SK-N-SH treated with all-trans-retinoic acid at 6 μM for 48 hours (cell line): ENCODE results near the gene SLC38A2.

Source experiments
- SNAI2 ChIP-seq: fragments of 250-450 bp; sonication (Bioruptor Pico); IDR thresholded peaks from 2 replicates; pipeline ENCODE4 v1.5.0; 2020; ENCODE audit warnings: mild to moderate bottlenecking, moderate library complexity
- ZNF565 ChIP-seq: fragments of 450-650 bp; formaldehyde crosslinking; conservative IDR thresholded peaks from 2 replicates; pipeline ENCODE4 v1.5.0; 2020; ENCODE audit warnings: low read depth, mild to moderate bottlenecking, moderate library complexity
- TF ChIP-seq, protein P1 (sequence below): fragments of 250-450 bp; sonication (Bioruptor Pico); IDR thresholded peaks from 2 replicates; pipeline ENCODE4 v1.8.0; 2020; ENCODE audit warnings: mild to moderate bottlenecking, moderate library complexity, borderline replicate concordance
- TF ChIP-seq, protein P2 (sequence below): fragments of 250-450 bp; sonication (Bioruptor Pico); IDR thresholded peaks from 2 replicates; pipeline ENCODE4 v1.8.0; 2021; ENCODE audit warnings: low read depth, mild to moderate bottlenecking, moderate library complexity, borderline replicate concordance
- TF ChIP-seq, protein P3 (sequence below): fragments of 250-450 bp; sonication (Bioruptor Pico); IDR thresholded peaks from 2 replicates; pipeline ENCODE4 v1.5.1; 2020; ENCODE audit warnings: low read depth, mild to moderate bottlenecking, moderate library complexity

DNA sequence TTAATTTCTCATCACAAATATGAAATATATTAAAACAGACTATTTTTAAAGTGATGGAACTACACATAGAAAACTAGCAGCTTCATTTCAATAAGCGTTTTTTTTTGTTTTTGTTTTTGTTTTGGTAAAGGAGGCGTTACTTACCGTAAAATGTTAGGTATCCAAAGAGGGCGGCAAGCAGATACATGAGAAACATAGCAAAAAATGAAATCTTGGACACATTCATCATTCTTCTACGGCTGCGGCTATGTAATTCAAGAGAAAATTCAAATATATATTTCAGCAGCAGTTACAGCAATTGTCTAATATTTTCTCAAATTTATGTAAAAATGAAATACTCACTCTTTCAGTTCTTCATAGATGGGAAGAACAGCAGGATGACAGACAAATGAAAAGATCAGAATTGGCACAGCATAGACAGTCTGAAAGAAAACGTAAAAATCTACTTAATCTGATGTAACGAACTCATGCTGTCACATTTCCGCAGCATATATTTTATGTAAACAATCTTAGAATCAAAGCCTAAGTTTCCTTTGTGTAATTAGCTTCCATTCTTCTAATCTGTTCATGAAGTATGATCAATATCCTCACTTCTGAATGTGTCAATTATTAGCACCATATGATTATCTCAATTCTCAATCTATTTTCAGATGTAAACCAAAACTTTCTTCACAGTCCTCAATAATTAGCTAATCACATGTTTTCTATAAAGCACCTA lies 8.8 kb downstream of the SLC38A2 start:
- TF ChIP-seq, protein P1, sequence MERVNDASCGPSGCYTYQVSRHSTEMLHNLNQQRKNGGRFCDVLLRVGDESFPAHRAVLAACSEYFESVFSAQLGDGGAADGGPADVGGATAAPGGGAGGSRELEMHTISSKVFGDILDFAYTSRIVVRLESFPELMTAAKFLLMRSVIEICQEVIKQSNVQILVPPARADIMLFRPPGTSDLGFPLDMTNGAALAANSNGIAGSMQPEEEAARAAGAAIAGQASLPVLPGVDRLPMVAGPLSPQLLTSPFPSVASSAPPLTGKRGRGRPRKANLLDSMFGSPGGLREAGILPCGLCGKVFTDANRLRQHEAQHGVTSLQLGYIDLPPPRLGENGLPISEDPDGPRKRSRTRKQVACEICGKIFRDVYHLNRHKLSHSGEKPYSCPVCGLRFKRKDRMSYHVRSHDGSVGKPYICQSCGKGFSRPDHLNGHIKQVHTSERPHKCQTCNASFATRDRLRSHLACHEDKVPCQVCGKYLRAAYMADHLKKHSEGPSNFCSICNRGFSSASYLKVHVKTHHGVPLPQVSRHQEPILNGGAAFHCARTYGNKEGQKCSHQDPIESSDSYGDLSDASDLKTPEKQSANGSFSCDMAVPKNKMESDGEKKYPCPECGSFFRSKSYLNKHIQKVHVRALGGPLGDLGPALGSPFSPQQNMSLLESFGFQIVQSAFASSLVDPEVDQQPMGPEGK (CRISPR knock-in tag): no peak
- no peak for TF ChIP-seq SNAI2
- TF ChIP-seq ZNF565 (CRISPR knock-in tag): no peak
- TF ChIP-seq, protein P2, sequence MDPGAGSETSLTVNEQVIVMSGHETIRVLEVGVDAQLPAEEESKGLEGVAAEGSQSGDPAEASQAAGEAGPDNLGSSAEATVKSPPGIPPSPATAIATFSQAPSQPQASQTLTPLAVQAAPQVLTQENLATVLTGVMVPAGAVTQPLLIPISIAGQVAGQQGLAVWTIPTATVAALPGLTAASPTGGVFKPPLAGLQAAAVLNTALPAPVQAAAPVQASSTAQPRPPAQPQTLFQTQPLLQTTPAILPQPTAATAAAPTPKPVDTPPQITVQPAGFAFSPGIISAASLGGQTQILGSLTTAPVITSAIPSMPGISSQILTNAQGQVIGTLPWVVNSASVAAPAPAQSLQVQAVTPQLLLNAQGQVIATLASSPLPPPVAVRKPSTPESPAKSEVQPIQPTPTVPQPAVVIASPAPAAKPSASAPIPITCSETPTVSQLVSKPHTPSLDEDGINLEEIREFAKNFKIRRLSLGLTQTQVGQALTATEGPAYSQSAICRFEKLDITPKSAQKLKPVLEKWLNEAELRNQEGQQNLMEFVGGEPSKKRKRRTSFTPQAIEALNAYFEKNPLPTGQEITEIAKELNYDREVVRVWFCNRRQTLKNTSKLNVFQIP: no peak
- TF ChIP-seq, protein P3, sequence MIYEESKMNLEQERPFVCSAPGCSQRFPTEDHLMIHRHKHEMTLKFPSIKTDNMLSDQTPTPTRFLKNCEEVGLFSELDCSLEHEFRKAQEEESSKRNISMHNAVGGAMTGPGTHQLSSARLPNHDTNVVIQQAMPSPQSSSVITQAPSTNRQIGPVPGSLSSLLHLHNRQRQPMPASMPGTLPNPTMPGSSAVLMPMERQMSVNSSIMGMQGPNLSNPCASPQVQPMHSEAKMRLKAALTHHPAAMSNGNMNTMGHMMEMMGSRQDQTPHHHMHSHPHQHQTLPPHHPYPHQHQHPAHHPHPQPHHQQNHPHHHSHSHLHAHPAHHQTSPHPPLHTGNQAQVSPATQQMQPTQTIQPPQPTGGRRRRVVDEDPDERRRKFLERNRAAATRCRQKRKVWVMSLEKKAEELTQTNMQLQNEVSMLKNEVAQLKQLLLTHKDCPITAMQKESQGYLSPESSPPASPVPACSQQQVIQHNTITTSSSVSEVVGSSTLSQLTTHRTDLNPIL (CRISPR knock-in tag): peak; percentile 62
